HG03342 (cell line): ENCODE results near the gene LHFPL4.
A peak's percentile ranks its signal among the peaks of the same experiment; 100 is the strongest.
"Not testable (repeated sequence)": the region's sequence is repeated elsewhere in the genome, so short reads cannot be mapped to it uniquely, and the experiment has no call there.

Experiments
- ATAC-seq: cut with Tn5 transposase; IDR thresholded peaks from one replicate; pipeline ENCODE4 v1.9.1; 2021; ENCODE audit warnings: mild to moderate bottlenecking, moderate library complexity; ENCODE audit not compliant: unreplicated experiment

The LHFPL4 gene

DNA sequence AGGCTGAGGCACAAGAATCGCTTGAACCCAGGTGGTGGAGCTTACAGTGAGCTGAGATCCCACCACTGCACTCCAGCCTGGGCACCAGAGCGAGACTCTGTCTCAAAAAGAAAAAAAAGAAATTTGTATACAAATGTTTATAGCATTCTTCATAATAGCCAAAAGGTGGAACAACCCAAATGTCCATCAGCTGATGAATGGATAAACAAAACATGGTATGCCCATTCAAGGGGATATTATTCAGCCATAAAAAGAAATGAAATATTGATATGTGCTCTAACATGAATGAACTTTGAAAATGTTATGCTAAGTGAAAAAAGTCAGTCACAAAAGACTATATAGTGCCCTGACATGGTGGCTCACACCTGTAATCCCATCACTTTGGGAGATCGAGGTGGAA lies 11.4 kb downstream of the LHFPL4 start:
- ATAC-seq = no peak

DNA sequence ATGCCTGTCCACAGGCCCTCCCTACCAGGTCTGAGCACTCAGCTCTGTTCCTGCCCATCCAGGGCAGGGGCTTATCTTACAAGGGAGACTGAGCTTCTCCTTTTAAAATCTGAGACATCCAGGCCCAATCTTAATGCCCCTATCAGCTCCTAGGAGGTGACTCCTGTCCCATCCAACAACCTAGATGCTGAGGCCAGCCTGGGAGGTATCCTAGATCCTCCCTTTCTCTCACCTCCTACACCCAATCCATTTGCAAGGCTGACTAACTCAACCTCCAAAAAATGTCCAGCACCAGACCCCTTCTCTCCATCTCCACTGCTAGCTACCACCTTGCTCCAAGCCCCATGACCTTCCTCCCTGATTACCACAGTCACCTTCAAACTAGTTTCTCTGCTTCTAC lies 17.4 kb downstream of the LHFPL4 start:
- ATAC-seq = no peak

DNA sequence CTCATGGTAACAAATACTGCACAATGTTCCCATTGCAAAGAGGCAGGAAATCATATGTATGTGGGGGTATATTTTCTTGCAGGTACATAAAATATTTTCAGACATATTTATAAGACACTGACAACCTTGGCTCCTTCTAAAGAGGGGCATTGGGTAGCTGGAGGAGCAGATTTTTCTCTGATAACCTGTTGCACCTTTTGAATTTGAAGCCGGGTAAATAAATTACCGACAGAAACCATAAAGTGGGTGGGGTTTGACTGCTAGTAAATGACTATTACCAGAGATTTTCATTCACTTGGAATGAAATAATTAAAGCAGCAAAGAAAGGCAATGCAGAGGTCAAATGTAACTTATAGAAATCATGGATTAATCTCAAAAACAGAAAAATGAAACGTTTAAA lies 19.2 kb downstream of the LHFPL4 start:
- ATAC-seq = no peak

GRCh38 chr3:9525078-9525477 lies 28.5 kb downstream of the LHFPL4 start:
- ATAC-seq = no peak

GRCh38 chr3:9514956-9515355 lies 38.7 kb downstream of the LHFPL4 start:
- no peak for ATAC-seq

DNA sequence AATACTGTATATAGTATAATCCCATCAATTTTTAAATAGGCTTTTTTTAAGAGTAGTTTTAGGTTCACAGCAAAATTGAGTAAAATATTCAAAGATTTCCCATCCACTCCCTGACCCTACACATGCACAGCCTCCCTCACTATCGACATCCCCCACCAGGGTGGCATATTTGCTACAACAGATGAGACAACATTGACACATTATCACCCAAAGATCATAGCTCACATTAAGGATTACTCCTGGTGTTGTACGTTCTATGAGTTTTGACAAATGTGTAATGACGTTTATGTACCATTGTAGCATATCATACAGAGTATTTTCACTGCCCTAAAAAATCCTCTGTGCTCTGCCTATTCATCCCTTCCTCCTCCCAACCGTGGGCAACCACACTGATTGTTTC lies 39.3 kb downstream of the LHFPL4 start:
- ATAC-seq = no peak

GRCh38 chr3:9512456-9513045 lies 41.1 kb downstream of the LHFPL4 start:
- ATAC-seq = no peak

- no peak for ATAC-seq
Measured at GRCh38 chr3:9508781-9509180, 44.8 kb downstream of the LHFPL4 start.

DNA sequence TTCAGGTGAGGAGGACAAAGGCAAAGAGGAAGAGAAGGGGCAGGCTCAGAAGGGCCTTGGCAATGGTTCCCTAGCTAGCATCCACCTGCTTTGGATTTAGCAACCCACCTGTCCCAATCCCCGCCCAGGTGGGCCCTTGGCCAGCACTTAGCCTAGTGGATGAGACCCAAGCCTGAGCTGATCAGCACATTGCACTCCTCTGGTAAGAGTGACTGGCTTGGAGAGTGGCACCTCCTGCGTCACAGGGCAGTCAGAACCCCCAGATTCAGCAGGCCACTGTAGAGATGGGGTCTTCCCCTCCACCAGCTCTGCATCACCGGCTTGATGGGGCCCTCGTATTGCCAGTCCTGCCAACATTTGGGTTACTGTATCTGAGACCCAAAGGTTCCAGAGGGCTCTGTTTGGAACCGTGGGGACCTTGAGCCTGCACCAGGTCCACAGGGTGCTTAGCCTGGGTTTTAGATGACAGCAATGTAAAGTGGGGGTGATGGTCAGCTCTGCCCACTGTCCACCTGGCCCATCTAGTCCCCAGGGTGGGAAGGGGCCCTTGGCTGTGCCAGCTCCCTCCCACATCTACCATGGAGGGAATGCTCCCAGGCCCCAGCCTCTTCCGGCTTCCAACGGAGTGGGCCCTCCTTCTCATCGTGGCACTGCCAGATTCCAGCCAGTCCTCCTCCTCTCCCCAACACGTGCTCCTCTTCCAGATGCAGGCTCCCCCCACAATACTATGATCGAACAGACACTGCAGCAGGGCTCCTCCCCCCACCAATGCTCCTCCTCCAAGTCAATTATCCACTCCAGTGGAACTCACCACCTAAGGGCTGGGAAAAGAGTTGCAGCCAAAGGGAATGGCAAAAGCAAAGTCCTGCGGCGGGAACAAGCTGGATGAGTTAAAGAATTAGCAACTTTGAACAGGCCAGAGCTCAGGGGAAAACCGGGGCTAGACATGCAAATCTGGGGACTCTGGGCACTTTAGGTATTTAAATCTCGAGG lies 45.7 kb downstream of the LHFPL4 start:
- no peak for ATAC-seq

DNA sequence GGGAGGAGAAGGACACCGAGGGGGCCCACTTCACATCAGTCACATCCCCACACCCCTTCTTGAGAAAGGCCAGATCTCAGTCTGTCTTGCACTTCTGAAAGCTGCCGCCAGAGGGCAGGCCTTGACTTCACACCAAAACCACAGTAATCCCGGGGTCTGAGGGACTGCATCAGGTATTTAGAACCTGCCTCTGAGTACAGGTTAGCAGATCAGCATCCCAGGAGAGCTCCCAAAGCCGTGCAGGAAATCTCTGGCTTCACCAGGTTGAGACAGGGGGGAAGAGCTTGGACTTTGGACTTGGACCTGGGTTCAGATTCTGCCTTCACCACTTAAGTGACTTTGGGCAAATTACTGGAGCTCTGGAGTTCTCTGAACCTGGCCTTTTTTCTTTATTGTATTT lies 50.3 kb downstream of the LHFPL4 start:
- peak; percentile 45 for ATAC-seq

- ATAC-seq = no peak
Measured at GRCh38 chr3:9501226-9501625, 52.4 kb downstream of the LHFPL4 start.

- no peak for ATAC-seq
Measured at GRCh38 chr3:9500108-9501050, 53.2 kb downstream of the LHFPL4 start.

- ATAC-seq = no peak
Measured at GRCh38 chr3:9499455-9500107, 54.0 kb downstream of the LHFPL4 start.

DNA sequence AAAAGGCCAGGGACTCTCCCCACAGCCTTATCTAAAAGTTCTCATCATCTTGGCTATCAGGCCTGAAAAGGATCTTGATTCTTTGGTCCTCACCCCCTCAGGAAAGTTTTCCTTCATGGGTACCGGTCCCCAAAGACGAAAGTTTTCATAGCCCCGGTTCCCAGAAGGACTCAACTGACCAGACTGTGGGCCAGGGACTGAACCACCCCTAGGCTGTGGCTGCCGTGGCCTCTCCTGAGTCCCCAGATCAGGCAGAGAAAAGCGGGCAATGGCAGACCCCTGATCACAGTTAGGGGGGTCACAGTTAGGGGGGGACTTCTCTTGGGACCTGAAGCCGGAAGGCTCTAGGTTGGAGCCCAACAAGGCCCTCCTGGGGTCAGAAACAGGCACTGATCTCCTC lies 54.8 kb downstream of the LHFPL4 start:
- no peak for ATAC-seq

- ATAC-seq = no peak
Measured at GRCh38 chr3:9497821-9498565, 55.6 kb downstream of the LHFPL4 start.

GRCh38 chr3:9496893-9497292 lies 56.7 kb downstream of the LHFPL4 start:
- no peak for ATAC-seq

DNA sequence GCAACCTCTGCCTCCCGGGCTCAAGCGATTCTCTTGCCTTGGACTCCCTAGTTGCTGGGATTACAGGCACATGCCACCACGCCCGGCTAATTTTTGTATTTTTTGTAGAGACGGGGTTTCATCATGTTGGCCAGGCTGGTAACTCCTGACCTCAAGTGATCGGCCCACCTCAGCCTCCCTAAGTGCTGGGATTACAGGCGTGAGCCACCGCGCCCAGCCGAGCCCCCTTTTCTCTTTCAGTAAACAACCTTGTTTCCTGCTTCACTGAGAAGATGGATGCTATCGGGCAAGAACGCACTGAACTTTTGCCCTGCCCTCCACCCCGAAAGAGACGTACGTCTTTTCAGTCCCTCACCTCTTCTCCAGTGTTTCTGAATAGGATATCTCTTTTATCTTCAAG lies 59.6 kb downstream of the LHFPL4 start:
- not testable (repeated sequence) for ATAC-seq

- no peak for ATAC-seq
Measured at GRCh38 chr3:9491506-9491905, 62.1 kb downstream of the LHFPL4 start.

DNA sequence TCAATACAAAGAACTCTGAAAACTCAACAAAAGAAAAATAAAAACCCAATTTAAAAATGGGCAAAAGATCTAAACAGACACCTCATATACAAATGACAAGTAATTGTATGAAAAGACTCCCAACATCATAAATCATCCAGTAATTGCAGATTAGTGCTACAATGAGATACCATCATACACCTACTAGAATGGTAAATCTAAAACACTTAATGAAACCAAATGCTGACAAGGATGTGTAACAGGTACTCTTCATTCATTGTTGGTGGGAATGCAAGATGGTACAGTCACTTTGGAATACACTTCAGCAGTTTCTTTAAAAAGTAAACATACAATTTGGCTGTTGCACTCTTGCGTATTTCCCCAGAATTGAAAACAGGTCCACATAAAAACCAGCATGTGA lies 68.4 kb downstream of the LHFPL4 start:
- ATAC-seq = no peak

- no peak for ATAC-seq
Measured at GRCh38 chr3:9480265-9480664, 73.4 kb downstream of the LHFPL4 start.
